Ishikawa (cell line): ENCODE results near the gene CEP55.

Source experiments
- CEBPB ChIP-seq: IDR thresholded peaks from 2 replicates; pipeline ENCODE4 v1.6.1; 2012
- CREB1 ChIP-seq: IDR thresholded peaks from 2 replicates; pipeline ENCODE4 v1.6.1; 2012; ENCODE audit warnings: low read depth
- EGR1 ChIP-seq: IDR thresholded peaks from 2 replicates; pipeline ENCODE4 v1.6.1; 2012
- EP300 ChIP-seq: IDR thresholded peaks from 2 replicates; pipeline ENCODE4 v1.6.1; 2012; ENCODE audit warnings: borderline replicate concordance
- FOXM1 ChIP-seq: IDR thresholded peaks from 2 replicates; pipeline ENCODE4 v1.6.1; 2012; ENCODE audit warnings: low read depth, borderline replicate concordance
- MAX ChIP-seq: IDR thresholded peaks from 2 replicates; pipeline ENCODE4 v1.6.1; 2012
- RAD21 ChIP-seq: IDR thresholded peaks from 2 replicates; pipeline ENCODE4 v1.6.1; 2012; ENCODE audit warnings: low read depth
- REST ChIP-seq: IDR thresholded peaks from 2 replicates; pipeline ENCODE4 v1.6.1; 2012; ENCODE audit warnings: low read depth, mild to moderate bottlenecking
- TAF1 ChIP-seq: IDR thresholded peaks from 2 replicates; pipeline ENCODE4 v1.6.1; 2012; ENCODE audit warnings: low read depth, mild to moderate bottlenecking
- TCF12 ChIP-seq: IDR thresholded peaks from 2 replicates; pipeline ENCODE4 v1.6.1; 2012; ENCODE audit warnings: low read depth
- TEAD4 ChIP-seq: IDR thresholded peaks from 2 replicates; pipeline ENCODE4 v1.6.1; 2012
- USF1 ChIP-seq: IDR thresholded peaks from 2 replicates; pipeline ENCODE4 v1.6.1; 2012
- YY1 ChIP-seq: IDR thresholded peaks from 2 replicates; pipeline ENCODE4 v1.6.1; 2012; ENCODE audit warnings: low read depth
- ZBTB7A ChIP-seq: IDR thresholded peaks from 2 replicates; pipeline ENCODE4 v1.6.1; 2012; ENCODE audit warnings: low read depth

- no peak for TF ChIP-seq CREB1
- no peak for TF ChIP-seq YY1
- no peak for TF ChIP-seq RAD21
- TF ChIP-seq MAX = no peak
- no peak for TF ChIP-seq TAF1
- TF ChIP-seq EP300 = no peak
- no peak for TF ChIP-seq TCF12
- TF ChIP-seq FOXM1 = no peak
- no peak for TF ChIP-seq REST
- no peak for TF ChIP-seq TEAD4
- TF ChIP-seq EGR1 = no peak
- no peak for TF ChIP-seq USF1
- TF ChIP-seq CEBPB = no peak
- no peak for TF ChIP-seq ZBTB7A
Measured at GRCh38 chr10:93451244-93451947, 45.0 kb upstream of the CEP55 start.
